Tracheal epithelial cell (primary cell): Measurements from ENCODE around the gene MKRN1. TPM values are rescaled to one million over a fixed set of nuclear protein-coding genes. Genes with fewer than 3 reads are reported as not detected.

Experiments used
- total RNA-seq: library from RNA; depleted of rRNA; stranded (reverse); fragments of >200 nt; gene quantifications from 2 replicates; pipeline ENCODE4 v1.2.1, GENCODE V29; 2014

Gene MKRN1, protein sequence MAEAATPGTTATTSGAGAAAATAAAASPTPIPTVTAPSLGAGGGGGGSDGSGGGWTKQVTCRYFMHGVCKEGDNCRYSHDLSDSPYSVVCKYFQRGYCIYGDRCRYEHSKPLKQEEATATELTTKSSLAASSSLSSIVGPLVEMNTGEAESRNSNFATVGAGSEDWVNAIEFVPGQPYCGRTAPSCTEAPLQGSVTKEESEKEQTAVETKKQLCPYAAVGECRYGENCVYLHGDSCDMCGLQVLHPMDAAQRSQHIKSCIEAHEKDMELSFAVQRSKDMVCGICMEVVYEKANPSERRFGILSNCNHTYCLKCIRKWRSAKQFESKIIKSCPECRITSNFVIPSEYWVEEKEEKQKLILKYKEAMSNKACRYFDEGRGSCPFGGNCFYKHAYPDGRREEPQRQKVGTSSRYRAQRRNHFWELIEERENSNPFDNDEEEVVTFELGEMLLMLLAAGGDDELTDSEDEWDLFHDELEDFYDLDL
- total RNA-seq = 76.6 and 84.0 TPM in 2 replicates

DNA sequence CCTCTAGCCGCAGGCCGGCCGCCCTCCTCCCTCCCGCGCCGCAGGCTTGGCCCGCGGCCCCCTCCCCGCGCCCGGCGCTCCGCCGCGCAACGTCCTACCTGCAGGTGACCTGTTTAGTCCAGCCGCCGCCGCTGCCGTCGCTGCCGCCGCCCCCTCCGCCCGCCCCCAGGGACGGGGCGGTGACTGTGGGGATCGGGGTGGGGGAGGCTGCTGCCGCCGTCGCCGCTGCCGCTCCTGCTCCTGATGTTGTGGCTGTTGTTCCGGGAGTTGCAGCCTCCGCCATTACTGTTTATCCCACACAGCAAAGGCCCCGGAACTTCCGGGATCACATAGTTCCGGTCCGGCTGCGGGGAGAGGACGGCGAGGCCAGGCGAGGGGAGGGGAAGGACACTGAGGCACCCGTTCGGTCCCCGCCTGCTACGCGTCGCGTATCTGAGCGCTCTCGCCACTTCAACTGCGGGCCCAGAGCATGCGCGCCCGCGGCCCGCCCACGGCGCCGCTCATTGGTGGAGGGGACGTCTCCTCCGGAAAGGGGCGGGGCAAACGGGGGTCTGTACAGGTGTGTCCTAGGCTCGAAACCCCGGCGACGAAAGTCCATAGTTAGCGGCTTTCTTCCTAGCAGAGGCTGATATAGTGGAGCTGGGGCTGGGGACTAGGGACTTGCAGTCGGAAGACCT, at the start of gene MKRN1:
Gene MKRN1 (minus strand): TSS at position 444 of the 677 bp plus-strand sequence. CDS start 161 bp downstream, at position 283.

GRCh38 chr7:140403878-140404564, 75.3 kb downstream of the MKRN1 start, which contains the start of gene RAB19:
TSS of gene RAB19 (plus strand) at chr7:140404058. CDS start at chr7:140407647, 3,589 bp downstream.

Other genes starting within 250 kb of the MKRN1 start
- 51.8 and 75.4 TPM in 2 replicates for gene SLC37A3, start 81.0 kb downstream of the MKRN1 start, total RNA-seq
- 1.4 TPM in 1 of 2 replicates, not detected in the other for gene RAB19, start 75.4 kb downstream of the MKRN1 start, total RNA-seq
- gene DENND2A, start 161.3 kb upstream of the MKRN1 start, total RNA-seq = 0.43 and 2.2 TPM in 2 replicates
- 43.1 and 68.4 TPM in 2 replicates for gene ADCK2, start 193.4 kb upstream of the MKRN1 start, total RNA-seq
- gene NDUFB2, start 217.2 kb upstream of the MKRN1 start, total RNA-seq = 77.4 and 88.2 TPM in 2 replicates